Thymus (tissue), 11 donors: ENCODE data around the gene XAF1. TPM values are rescaled to one million over a fixed set of nuclear protein-coding genes. Genes with fewer than 3 reads are reported as not detected.
"Not testable (repeated sequence)": the region's sequence is repeated elsewhere in the genome, so short reads cannot be mapped to it uniquely, and the experiment has no call there.

Experiments used
- DNase-seq, 9 donors: peaks; one replicate each; pipeline ENCODE4 v3.0.0-alpha.2; 2013; ENCODE audit warnings: low spot score in 9 of 9, low read depth in 6 of 9, missing footprints in 1 of 9
- H3K27ac ChIP-seq, 2 donors: one replicate each; pipeline ENCODE4 v1.5.1; 2013; ENCODE audit warnings: control low read depth in 1 of 2, low read depth in 1 of 2, low read length in 1 of 2, mild to moderate bottlenecking in 1 of 2, moderate library complexity in 1 of 2
- H3K27me3 ChIP-seq, 2 donors: one replicate each; pipeline ENCODE4 v1.5.1; 2013; ENCODE audit warnings: low read length in 1 of 2; ENCODE audit not compliant: control insufficient read depth in 2 of 2, insufficient read depth in 1 of 2
- H3K36me3 ChIP-seq, 2 donors: one replicate each; pipeline ENCODE4 v1.5.1; 2013; ENCODE audit warnings: low read length in 1 of 2, mild to moderate bottlenecking in 1 of 2, moderate library complexity in 1 of 2; ENCODE audit not compliant: control insufficient read depth in 2 of 2, insufficient read depth in 2 of 2
- H3K4me1 ChIP-seq, 2 donors: one replicate each; pipeline ENCODE4 v1.5.1; 2013; ENCODE audit warnings: low read length in 2 of 2; ENCODE audit not compliant: control insufficient read depth in 2 of 2, insufficient read depth in 2 of 2
- H3K4me3 ChIP-seq, 2 donors: one replicate each; pipeline ENCODE4 v1.5.1; 2013; ENCODE audit warnings: low read length in 2 of 2, control low read depth in 1 of 2, mild to moderate bottlenecking in 1 of 2
- H3K9me3 ChIP-seq, 2 donors: one replicate each; pipeline ENCODE4 v1.5.1; 2013; ENCODE audit warnings: low read length in 1 of 2, mild to moderate bottlenecking in 1 of 2; ENCODE audit not compliant: control insufficient read depth in 2 of 2, insufficient read depth in 1 of 2
- WGBS: extraction: QIAGEN DNeasy Blood & Tissue Kit; methylation state at CpG from one replicate; pipeline ENCODE4 v1.1.7; 2013; 5-methylcytosine and 5-hydroxymethylcytosine counted together
- polyA plus RNA-seq: library from polyadenylated mRNA; stranded (reverse); fragments of 200-250 nt; gene quantifications from one replicate; pipeline ENCODE4 v1.2.3, GENCODE V29; 2013
- total RNA-seq: library from RNA; stranded (reverse); fragments of 120-200 nt; gene quantifications from one replicate; pipeline ENCODE4 v1.2.4, GENCODE V29; 2013
- donor health status: healthy.

XAF1 gene
- total and polyA plus RNA-seq, 2 donors, result 41.1 to 73.2 TPM

GRCh38 chr17:6811510-6811909, 55.7 kb downstream of the XAF1 start:
- Histone ChIP-seq H3K4me3 (no peak overlapping the region), H3K4me1 (no peaks in the 10 kb centered on the region), H3K9me3 (no peaks in the 10 kb centered on the region), H3K27me3 (peaks cover 0 to 3% of the 10 kb centered on the region in 2 donors), H3K27ac (no peak overlapping the region), H3K36me3 (no peaks in the 10 kb centered on the region)
- WGBS, result 95% methylated on average over 9 of the region's 9 CpGs
- DNase-seq, result no peak

- H3K36me3 ChIP-seq, result no peaks in the 10 kb centered on the region
- no peak overlapping the region for H3K27ac ChIP-seq
- H3K4me1 ChIP-seq, result no peaks in the 10 kb centered on the region
- H3K9me3 ChIP-seq, result no peaks in the 10 kb centered on the region
- no peak overlapping the region for H3K4me3 ChIP-seq
- WGBS, result 86% methylated on average over 9 of the region's 9 CpGs
- DNase-seq, result no peak
- peaks cover 0 to 3% of the 10 kb centered on the region in 2 donors for H3K27me3 ChIP-seq
Observed at GRCh38 chr17:6812295-6812694, 56.4 kb downstream of the XAF1 start.

- H3K9me3 ChIP-seq, result no peaks in the 10 kb centered on the region
- WGBS, result 92% methylated on average over 10 of the region's 10 CpGs
- H3K27me3 ChIP-seq, result peaks cover 0 to 3% of the 10 kb centered on the region in 2 donors
- DNase-seq, result no peak
- H3K27ac ChIP-seq, result no peak overlapping the region
- no peaks in the 10 kb centered on the region for H3K36me3 ChIP-seq
- no peaks in the 10 kb centered on the region for H3K4me1 ChIP-seq
- H3K4me3 ChIP-seq, result no peak overlapping the region
Observed at GRCh38 chr17:6815775-6816174, 59.9 kb downstream of the XAF1 start.

GRCh38 chr17:6816368-6816767, 60.5 kb downstream of the XAF1 start:
- not testable (repeated sequence) for H3K9me3 ChIP-seq, H3K36me3 ChIP-seq, DNase-seq, H3K27me3 ChIP-seq, H3K27ac ChIP-seq, H3K4me1 ChIP-seq, H3K4me3 ChIP-seq
- 86% methylated on average over 3 of the region's 3 CpGs for WGBS

GRCh38 chr17:6818938-6819337, 63.1 kb downstream of the XAF1 start:
- H3K9me3 ChIP-seq, result no peaks in the 10 kb centered on the region
- no peak overlapping the region for H3K27ac ChIP-seq
- no peak for DNase-seq
- H3K4me3 ChIP-seq, result no peak overlapping the region
- no peaks in the 10 kb centered on the region for H3K36me3 ChIP-seq
- H3K27me3 ChIP-seq, result no peaks in the 10 kb centered on the region
- H3K4me1 ChIP-seq, result no peaks in the 10 kb centered on the region
- 95% methylated on average over 3 of the region's 3 CpGs for WGBS

- no peak for DNase-seq
- Histone ChIP-seq H3K4me1 (no peaks in the 10 kb centered on the region), H3K27me3 (no peaks in the 10 kb centered on the region), H3K36me3 (no peaks in the 10 kb centered on the region), H3K4me3 (no peak overlapping the region), H3K9me3 (no peaks in the 10 kb centered on the region), H3K27ac (no peak overlapping the region)
Observed at GRCh38 chr17:6823011-6823442, 67.2 kb downstream of the XAF1 start.

Other genes with a start within 250 kb of the XAF1 start
- gene PITPNM3, start 199.5 kb upstream of the XAF1 start, total RNA-seq, result 0.33 TPM
- 0.52 TPM for gene PITPNM3, start 199.5 kb upstream of the XAF1 start, polyA plus RNA-seq
- gene KIAA0753, start 115.3 kb upstream of the XAF1 start, total RNA-seq, result 11.8 TPM
- 10.8 TPM for gene KIAA0753, start 115.3 kb upstream of the XAF1 start, polyA plus RNA-seq
- 127 TPM for gene TXNDC17, start 115.0 kb upstream of the XAF1 start, total RNA-seq
- gene TXNDC17, start 115.0 kb upstream of the XAF1 start, polyA plus RNA-seq, result 117 TPM
- gene MED31, start 104.4 kb upstream of the XAF1 start, total RNA-seq, result 19.7 TPM
- gene MED31, start 104.4 kb upstream of the XAF1 start, polyA plus RNA-seq, result 29.4 TPM
- gene C17orf100, start 104.3 kb upstream of the XAF1 start, total RNA-seq, result 0.90 TPM
- 5.2 TPM for gene C17orf100, start 104.3 kb upstream of the XAF1 start, polyA plus RNA-seq
- gene SLC13A5, start 42.7 kb upstream of the XAF1 start, total RNA-seq, result 0.05 TPM
- 0.14 TPM for gene SLC13A5, start 42.7 kb upstream of the XAF1 start, polyA plus RNA-seq
- 0.09 TPM for gene FBXO39, start 20.2 kb downstream of the XAF1 start, total RNA-seq
- 1.0 TPM for gene FBXO39, start 20.2 kb downstream of the XAF1 start, polyA plus RNA-seq
- gene TEKT1, start 75.7 kb downstream of the XAF1 start, total RNA-seq, result 0.05 TPM
- 0.25 TPM for gene TEKT1, start 75.7 kb downstream of the XAF1 start, polyA plus RNA-seq
- under 0.01 TPM for gene ALOX12, start 240.0 kb downstream of the XAF1 start, total RNA-seq
- gene ALOX12, start 240.0 kb downstream of the XAF1 start, polyA plus RNA-seq, result 0.32 TPM